ENCODE results near the gene ZNF780A.
"Not testable (repeated sequence)": the region's sequence is repeated elsewhere in the genome, so short reads cannot be mapped to it uniquely, and the experiment has no call there.

ZNF780A gene

DNA sequence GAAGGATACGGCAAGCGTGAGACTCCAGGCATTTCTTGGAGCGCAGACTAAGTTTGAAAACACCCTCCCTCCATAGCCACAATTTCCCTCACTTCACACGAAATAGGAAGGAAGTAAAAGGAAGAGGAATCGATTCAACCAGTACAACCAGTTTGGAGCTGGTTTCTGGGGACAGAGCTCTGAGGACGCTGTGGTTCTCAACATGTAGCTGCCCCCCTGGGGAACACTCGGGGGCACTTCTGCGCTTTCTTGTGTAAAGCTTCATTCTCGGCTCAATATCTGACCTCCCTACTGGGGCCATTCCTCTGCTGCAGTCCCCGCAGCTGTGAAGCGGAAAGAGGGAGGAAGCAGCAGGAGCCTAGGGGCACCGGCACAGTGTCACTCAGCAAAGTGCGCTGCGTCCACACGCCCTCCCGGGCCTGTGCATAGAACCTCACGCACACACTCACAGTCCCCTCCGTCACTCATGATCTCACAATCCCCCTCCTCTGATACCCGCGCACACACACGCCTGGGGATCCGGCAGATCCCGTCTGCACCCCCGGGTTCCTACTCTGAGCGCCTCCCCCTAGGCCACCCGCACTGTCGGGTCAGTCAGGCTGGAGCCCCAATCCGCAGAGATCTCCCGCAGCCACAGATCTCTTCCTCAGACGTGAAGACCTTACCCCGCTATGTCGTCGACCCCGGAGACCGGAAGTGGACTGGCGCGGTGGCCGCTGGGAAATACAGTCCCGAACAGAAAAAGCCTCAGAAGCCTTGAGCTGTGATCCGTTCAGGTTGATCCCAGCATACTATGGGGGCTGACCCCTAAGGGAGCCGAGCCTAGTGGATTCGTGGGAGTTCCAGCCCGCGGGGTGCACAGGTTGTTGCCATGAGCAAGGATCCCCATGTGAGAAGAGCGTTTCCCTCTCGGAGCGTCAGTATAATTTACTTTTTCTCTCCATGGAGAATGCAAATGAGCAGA, at the start of gene ZNF780A:
Gene ZNF780A (minus strand): TSS at position 703 of the 964 bp plus-strand sequence. CDS start 6,190 bp downstream, outside the sequence.
- peak; percentile 89 for DNase-seq (ENCODE audit: low spot score)

DNA sequence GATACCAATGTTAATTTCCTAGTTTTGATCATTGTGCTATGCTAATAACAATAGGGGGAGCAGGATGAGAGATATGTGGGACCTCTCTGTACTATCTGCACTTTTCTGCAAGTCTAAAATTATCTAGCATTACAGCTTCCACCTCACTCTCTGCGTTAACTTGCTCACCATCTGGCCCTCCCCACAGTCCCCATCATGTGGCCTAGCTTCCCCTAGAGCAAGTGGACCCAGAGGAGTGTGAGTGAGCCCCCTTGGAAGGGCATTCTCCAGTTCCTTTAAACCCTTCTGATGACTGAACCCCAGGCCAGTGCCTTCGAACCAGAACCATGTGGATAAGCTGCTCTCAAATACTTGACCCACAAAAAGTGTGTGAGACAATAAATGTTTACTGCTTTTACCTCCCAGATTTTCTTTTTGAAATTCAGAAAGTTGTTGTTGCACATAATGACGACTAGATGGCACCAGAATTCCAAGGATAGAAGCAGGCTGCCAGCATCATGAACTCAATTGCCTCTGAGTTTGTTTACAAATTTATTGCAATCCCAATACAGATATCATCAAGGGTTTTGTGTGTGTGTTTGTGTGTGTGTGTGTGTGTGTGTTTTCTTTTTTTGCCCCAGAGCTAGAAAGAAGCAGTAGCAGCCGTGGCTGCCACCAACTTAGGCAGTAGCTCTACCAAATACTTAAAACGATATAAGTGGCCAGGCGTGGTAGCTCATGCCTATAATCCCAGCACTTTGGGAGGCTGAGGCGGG, 49.0 kb upstream of the ZNF780A start:
- DNase-seq (ENCODE audit: low spot score), result peak; percentile 79

DNA sequence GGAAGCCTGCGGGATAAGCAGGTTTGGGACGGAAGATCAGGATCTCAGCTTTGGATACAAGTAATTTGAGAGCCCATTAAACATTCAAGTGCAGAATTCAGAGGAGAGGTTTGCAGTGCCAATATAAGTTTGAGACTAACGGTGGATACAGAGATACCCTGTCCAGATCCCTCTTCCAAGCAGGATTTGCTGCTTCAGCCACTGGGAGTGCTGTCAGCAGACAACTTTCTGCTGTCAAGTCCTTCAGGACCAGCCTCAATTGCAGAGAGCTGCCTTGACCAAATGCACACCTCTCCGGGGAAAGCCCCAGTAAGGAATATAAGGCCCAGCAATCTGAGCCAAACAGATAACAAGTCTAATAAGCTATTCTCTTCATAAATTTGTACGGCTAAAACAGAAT, 46.1 kb upstream of the ZNF780A start:
- no peak for DNase-seq (ENCODE audit: low spot score)

DNA sequence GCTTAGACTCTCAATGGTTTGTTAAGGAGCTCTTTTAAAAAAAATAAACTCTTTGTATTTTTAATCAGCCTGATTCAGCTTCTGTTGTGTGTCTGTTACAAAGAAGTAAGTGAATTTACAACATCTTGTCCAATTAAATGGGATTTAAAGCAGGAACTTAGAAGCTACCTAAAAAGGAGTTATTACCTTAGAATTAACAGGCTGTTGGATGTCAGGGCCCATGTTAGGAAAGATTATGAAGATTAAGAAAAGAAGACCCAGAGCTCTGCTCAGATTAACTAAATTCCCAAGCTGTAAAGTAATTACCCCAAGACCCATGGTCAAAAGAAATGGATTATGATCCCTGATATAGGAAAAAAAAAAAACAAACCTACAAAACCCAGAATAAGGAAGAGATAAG, 44.1 kb upstream of the ZNF780A start:
- DNase-seq (ENCODE audit: low spot score), result no peak

DNA sequence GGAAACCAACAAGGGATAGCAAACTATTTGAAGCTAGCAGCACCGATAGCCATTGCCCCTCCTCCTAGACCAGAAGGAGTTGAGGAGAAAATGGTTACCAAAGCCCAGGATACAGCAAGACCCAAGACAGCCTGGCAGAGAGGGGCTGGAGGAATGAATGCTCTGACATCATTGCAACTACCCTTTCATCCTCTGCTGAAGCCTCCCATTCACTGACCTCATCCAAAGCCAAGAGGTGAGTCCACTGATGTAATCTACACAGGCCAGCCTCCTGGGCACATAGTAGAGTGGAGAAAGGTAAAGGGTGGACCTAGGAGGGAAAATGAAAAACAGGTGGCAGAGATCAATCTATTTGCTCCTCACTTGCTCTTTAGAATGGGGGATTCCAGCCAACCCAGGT, 42.7 kb upstream of the ZNF780A start:
- DNase-seq (ENCODE audit: low spot score), result no peak

DNA sequence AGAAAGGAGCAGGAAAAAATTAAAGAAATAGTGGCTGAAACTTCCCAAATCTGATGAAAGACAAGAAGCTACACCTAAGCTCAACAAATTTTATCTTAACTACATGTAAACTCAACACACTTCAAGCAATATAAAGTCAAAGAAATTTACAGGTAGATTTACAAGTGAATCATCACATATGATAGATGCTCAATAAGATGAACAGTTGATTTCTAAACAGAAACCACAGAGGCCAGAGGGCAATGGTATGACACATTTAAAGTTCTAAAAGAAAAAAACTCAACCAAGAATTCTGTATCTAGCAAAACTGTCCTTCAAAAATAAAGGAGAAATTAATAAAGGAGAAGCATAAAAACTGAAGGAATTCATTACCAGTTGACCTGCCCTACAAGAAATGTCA, 39.3 kb upstream of the ZNF780A start:
- DNase-seq (ENCODE audit: low spot score), result no peak

DNA sequence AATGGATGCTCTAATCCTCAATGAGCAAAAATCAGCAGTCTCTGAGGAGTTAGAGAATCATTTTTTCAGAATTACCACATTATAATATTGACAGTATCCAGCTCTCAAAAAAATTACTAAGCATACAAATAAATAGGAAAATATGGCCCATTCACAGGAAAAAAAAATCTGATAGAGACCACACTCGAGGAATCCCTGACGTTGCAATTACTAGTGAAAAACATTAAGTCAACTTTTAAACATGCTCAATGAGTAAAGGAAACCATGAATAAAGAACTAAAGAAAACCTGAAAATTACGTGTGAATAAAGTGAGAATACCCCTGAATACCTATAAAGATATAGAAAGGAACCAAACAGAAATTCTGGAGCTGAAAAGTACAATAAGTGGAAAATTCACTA, 38.7 kb upstream of the ZNF780A start:
- no peak for DNase-seq (ENCODE audit: low spot score)

DNA sequence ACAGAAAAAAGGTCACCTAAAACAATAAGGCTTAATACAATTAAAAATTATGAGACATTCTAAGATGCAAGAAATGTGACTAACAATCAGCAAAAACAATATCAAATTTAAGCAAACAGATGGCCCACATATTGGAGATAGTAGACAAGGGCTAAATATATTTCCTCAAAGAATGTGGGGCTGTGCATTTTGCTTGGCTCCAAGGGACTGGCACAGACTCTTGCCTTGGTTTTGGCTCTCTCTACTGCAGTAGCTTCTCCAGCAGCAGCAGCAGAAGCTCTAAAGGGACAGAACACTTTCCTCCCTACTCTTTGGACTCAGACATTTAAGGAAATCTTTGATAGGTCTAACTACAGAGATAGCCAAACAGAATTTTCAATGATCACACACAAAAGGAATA, 38.2 kb upstream of the ZNF780A start:
- no peak for DNase-seq (ENCODE audit: low spot score)

DNA sequence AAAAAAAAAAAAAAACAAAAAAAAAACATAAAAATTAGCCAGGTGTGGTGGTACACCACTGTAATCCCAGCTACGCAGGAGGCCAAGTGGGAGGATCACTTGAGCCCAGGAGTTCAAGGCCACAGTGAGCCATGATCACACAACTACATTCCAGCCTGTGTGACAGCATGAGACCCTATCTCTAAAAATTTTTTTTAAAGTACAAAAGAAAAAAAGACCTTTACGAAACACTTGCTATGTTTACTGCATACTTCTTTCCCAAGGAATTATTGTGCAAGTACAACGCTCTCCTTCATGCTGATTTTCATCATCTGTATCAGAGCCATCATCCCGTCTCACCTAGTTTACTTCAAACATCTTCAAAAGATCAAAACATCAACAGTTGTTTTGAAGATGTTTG, 28.6 kb upstream of the ZNF780A start:
- no peak for DNase-seq (ENCODE audit: low spot score)

DNA sequence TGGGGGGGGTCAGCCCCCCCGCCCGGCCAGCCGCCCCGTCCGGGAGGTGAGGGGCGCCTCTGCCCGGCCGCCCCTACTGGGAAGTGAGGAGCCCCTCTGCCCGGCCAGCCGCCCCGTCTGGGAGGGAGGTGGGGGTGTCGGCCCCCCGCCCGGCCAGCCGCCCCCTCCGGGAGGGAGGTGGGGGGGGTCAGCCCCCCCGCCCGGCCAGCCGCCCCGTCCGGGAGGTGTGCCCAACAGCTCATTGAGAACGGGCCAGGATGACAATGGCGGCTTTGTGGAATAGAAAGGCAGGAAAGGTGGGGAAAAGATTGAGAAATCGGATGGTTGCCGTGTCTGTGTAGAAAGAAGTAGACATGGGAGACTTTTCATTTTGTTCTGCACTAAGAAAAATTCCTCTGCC, 27.9 kb upstream of the ZNF780A start:
- DNase-seq (ENCODE audit: low spot score), result not testable (repeated sequence)

DNA sequence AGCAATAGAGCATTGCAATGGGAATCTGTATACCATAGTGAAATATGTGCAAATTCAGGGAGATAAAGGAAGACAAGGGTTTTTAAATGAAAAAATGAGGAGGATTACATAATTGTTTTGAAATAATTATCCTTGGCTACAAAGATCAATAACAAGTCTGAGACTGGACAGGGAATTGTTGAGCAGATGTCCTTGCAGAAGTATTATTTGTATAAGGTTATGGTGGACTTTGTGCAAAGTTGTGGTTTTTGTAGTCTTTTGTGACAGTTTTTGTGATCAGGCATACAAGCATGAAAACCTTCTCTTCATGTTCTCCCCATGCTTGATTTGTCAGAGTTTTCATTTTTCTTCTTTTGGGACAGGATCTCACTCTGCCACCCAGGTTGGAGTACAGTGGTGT, 25.3 kb upstream of the ZNF780A start:
- no peak for DNase-seq (ENCODE audit: low spot score)

DNA sequence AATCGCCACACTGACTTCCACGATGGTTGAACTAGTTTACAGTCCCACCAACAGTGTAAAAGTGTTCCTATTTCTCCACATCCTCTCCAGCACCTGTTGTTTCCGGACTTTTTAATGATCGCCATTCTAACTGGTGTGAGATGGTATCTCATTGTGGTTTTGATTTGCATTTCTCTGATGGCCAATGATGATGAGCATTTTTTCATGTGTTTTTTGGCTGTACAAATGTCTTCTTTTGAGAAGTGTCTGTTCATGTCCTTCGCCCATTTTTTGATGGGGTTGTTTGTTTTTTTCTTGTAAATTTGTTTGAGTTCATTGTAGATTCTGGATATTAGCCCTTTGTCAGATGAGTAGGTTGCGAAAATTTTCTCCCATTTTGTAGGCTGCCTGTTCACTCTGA, 23.4 kb upstream of the ZNF780A start:
- not testable (repeated sequence) for DNase-seq (ENCODE audit: low spot score)

DNA sequence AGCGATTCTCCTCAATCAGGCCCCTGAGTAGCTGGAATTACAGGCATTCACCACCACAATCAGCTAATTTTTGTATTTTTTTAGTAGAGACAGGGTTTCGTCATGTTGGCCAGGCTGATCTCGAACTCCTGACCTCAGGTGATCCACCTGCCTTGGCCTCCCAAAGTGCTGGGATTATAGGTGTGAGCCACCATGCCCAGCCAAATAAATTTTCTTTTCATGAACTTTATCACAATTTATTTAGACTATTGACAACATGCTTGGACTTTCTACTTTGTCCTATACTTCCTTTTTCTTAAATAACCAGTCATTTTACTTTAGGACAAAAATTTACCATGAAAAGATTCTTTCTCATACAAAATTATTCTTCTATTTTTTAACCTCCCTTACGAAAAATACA, 21.5 kb upstream of the ZNF780A start:
- DNase-seq (ENCODE audit: low spot score), result not testable (repeated sequence)

DNA sequence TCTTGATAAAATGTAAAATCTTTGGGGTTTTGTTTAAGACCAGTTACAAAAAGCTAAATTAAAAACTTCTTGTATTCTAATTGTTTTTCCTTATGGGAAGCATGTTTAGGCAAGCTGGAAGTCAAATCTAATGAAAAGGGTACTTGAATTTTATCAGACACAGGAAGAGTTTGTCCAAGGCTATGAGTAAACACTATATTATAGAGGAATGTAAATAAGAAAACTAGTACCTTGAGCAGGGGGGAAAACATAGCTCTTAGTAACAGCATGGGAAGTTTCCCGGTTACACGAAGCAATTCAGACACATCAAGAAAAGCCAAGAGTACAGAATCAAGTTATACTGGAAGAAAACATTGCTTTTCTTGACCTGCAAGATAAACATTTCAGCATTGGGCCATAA, 19.8 kb upstream of the ZNF780A start:
- no peak for DNase-seq (ENCODE audit: low spot score)

DNA sequence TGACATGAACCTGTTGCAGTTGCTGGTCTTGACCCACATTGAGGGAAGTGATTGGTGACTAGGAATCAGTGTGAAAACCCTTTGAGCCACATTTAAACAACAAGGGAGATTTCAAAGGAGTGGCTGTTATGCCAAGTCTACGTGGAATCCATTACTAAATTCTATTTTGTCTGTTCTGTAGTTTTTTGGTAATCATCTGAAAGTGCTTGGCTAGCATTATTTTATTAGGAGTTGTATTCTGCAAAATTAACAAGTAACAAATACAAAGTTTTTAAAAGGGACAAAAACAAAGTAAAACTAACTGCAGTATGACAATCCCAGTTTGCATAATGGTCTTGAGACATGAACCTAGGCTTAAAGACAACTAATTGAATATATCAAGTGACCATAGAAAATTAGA, 14.0 kb upstream of the ZNF780A start:
- no peak for DNase-seq (ENCODE audit: low spot score)

DNA sequence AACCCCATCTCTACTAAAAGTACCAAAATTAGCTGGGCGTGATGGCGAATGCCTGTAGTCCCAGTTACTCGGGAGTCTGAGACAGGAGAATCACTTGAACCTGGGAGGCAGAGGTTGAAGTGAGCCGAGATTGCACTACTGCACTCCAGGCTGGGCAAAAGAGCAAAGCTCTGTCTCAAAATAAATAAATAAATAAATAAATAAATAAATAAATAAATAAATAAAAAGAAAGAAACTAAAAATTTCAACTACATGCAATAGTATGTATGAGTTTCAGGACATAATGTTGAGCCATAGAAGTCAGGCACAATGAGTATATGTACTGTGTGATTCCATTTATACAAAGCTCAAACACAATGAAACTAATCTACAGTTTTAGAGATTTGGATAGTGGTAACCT, 12.9 kb upstream of the ZNF780A start:
- no peak for DNase-seq (ENCODE audit: low spot score)

DNA sequence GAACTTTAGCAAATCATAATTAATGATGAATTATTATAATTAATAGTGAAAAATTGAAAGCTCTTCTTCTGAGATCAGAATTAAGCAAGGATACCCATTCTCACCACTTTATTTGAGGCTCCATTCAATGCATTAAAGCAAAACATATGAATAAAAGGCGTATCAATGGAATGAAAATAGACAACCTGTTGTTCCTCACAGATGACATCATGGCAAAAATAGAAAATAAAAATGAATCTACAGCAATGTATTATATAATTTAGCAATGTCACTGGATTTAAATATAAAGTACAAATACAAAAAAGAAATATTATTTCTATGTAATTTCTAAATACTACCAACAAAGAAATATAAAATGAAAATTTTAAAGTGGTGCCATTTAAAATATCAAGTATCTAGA, 11.1 kb upstream of the ZNF780A start:
- no peak for DNase-seq (ENCODE audit: low spot score)

DNA sequence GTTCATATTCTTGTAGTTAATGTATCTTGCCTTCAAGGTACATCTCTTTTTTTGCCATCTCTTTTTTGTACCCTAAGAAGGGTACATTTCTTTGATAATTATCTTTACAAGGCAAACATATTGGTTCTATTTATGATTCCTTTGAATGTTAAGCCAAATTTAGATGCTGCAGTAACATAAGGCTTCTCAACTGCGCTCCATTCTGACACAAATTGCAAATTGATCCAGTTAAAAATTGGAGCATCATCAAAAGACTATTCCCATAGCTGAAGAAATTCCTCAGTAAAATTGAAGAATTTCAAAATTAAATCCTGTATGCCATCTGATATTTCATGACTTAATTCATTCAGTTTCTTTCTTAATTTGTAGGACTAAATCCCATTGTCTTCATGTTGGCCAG, 2.7 kb upstream of the ZNF780A start:
- no peak for DNase-seq (ENCODE audit: low spot score)

DNA sequence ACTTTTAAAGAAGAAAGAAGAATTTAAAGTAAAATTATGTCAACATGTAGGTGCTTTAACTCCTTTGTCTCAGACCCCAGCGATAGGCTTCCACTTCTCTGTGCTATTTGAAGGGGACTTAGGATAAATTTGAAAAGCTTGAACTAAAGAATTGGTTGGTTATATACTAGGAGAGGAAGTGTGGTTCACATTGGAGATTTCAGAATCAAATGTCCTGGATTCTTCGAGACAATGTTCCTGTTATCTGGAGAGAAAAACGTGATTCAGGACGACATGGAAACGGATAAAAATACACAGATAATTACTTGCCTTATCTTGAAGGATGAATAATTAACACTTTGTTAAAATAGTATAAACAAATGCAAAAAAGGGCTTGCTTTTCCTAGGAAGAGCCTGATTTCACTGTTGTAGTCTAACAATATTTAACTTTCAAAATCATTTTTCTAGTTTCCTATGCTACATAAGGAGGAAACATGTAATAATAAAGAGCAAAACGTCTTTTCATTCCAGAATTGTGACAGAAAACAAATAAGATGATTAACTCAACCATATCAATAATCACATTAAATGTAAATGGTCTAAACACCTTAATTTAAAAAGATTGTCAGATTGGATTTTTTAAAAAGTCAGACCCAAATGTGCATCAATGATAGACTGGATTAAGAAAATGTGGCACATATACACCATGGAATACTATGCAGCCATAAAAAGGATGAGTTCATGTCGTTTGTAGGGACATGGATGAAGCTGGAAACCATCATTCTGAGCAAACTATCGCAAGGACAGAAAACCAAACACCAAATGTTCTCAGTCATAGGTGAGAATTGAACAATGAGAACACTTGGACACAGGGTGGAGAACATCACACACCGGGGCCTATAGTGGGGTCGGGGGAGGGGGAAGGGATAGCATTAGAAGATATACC, 724 bp upstream of the ZNF780A start:
- DNase-seq (ENCODE audit: low spot score), result no peak

DNA sequence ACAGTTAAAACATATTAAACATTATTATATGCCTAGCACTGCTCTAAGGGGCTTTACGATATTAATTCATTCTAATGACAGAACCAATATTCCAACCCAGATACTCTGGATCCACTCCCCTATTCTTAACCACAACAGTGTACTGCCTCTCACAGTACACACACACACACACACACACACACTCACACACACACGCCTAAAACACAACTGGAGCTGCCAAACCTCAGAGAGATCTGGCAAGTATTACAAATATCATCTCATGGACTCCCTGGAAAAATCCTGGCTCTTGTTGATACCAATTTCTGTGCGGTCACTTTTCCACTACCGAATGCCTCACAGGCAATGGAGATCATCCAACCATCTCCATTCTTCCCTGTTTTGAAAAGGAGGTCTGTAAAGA, 1.3 kb downstream of the ZNF780A start:
- DNase-seq (ENCODE audit: low spot score), result peak; percentile 27

DNA sequence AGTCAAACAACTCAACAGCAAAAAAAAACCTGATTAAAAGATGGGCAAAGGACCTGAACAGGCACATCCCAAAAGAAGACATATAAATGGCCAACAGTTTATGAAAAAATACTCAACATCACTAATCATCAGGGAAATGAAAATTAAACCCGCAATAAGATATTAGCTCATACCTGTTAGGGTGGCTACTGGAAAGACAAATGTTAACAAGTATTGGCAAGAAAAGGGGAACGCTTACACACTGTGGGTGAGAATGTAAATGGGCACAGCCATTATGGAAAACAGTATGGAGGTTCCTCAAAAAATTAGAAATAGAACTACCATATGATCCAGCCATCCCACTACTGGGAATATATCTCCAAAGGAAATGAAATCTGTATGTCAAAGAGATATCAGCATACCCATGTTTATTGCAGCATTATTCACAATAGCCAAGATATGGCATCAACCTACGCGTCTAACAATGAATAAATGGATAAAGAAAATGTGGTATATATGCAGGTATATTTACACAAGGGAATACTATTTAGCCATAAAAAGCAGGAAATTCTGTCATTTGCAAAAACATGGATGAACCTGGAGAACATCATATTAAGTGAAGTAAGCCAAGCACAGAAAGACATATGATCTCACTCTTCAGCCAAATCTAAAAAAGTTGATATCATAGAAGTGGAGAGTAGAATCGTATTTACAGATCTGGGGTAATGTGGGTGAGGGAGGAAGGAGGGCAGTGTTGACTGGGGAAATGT, 2.3 kb downstream of the ZNF780A start:
- no peak for DNase-seq (ENCODE audit: low spot score)

Data from cerebellar cortex (tissue), 1 donor.